Activated T-helper 1 cell treated with anti-CD3 and anti-CD28 coated beads, Interleukin-12 subunit alpha, Interleukin-12 subunit beta, Interleukin-2, Interleukin-4 antibody, amounts not matched to agents 30 ng/mL and 10 ng/mL and 1 ng/mL, durations not matched to agents 14 hours and 24 hours and 36 hours (primary cell): Measurements from ENCODE around the gene SIVA1. TPM values are rescaled to one million over a fixed set of nuclear protein-coding genes. Genes with fewer than 3 reads are reported as not detected.

ENCODE experiments used
- DNase-seq: peaks from one replicate; pipeline ENCODE4 v3.0.0; 2021; ENCODE audit warnings: low spot score
- H3K27ac Mint-ChIP-seq: one replicate; pipeline ENCODE4 v1.8.0; 2021; ENCODE audit warnings: mild to moderate bottlenecking, mixed read lengths
- H3K27me3 Mint-ChIP-seq: one replicate; pipeline ENCODE4 v1.8.0; 2022; ENCODE audit warnings: mild to moderate bottlenecking, moderate library complexity, mixed read lengths; ENCODE audit not compliant: insufficient read depth
- H3K36me3 Mint-ChIP-seq: one replicate; pipeline ENCODE4 v1.8.0; 2021; ENCODE audit warnings: low read depth, mixed read lengths
- H3K4me1 Mint-ChIP-seq: one replicate; pipeline ENCODE4 v1.8.0; 2021; ENCODE audit warnings: low read depth, mixed read lengths
- H3K4me3 Mint-ChIP-seq: one replicate; pipeline ENCODE4 v1.8.0; 2021; ENCODE audit warnings: mild to moderate bottlenecking, moderate library complexity, mixed read lengths
- H3K9me3 Mint-ChIP-seq: one replicate; pipeline ENCODE4 v1.8.0; 2021; ENCODE audit warnings: mixed read lengths
- intact Hi-C: fragments of 100-400 bp; cut with micrococcal nuclease; formaldehyde crosslinking; loops from one replicate; pipeline ENCODE4 v1.15.1; 2024
- total RNA-seq: library from RNA; stranded (reverse); gene quantifications from 2 replicates; pipeline ENCODE4 v1.2.3, GENCODE V29; 2022

The SIVA1 gene
- total RNA-seq, 1 donor from 2014 or later = 111 TPM

DNA sequence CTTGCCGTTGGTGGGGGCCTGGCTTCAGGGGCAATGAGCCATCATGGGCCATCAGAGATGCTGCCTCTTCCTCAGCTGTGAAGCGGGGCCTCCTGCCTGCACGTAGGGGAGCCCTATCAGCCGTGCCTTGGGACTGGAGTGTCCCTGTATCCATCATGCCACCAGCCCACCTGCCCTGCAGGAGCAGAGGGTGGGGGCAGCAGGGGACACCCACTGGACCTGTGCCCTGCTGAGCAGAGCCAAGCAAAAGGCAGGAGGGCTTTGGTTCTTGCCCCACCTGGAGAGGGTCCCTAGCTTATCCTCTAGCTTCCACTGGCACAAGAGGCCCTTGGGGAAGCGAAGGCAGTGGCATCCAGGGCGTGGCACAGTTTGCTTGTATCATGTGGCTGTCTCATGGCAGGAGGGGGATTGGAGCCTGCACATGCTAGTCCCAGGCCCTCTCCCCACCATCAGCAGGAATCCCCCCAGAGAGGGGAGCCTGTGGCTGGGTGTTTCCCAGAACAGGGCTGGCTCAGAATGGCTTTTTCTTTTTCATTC is 18.8 kb upstream of the SIVA1 start:
- Mint-ChIP-seq H3K4me3 (no peak overlapping the region), H3K9me3 (no peaks in the 10 kb centered on the region), H3K36me3 (no peaks in the 10 kb centered on the region), H3K27ac (no peak overlapping the region), H3K4me1 (no peaks in the 10 kb centered on the region), H3K27me3 (no peaks in the 10 kb centered on the region)
- intact Hi-C loops = no loop called here
- DNase-seq = no peak

GRCh38 chr14:104734601-104734990 is 18.4 kb upstream of the SIVA1 start:
- intact Hi-C loops = no loop called here
- H3K4me1 Mint-ChIP-seq = no peaks in the 10 kb centered on the region
- DNase-seq = no peak
- H3K27me3 Mint-ChIP-seq = no peaks in the 10 kb centered on the region
- no peaks in the 10 kb centered on the region for H3K36me3 Mint-ChIP-seq
- no peak overlapping the region for H3K4me3 Mint-ChIP-seq
- H3K9me3 Mint-ChIP-seq = no peaks in the 10 kb centered on the region
- H3K27ac Mint-ChIP-seq = no peak overlapping the region

GRCh38 chr14:104734991-104735779 is 17.8 kb upstream of the SIVA1 start:
- no peak for DNase-seq
- Mint-ChIP-seq H3K27me3 (no peaks in the 10 kb centered on the region), H3K4me3 (no peak overlapping the region), H3K9me3 (no peaks in the 10 kb centered on the region), H3K4me1 (no peaks in the 10 kb centered on the region), H3K36me3 (no peaks in the 10 kb centered on the region), H3K27ac (no peak overlapping the region)
- intact Hi-C loops = no loop called here

GRCh38 chr14:104735830-104736642 is 16.9 kb upstream of the SIVA1 start:
- H3K9me3 Mint-ChIP-seq = no peaks in the 10 kb centered on the region
- no peaks in the 10 kb centered on the region for H3K27me3 Mint-ChIP-seq
- no peaks in the 10 kb centered on the region for H3K36me3 Mint-ChIP-seq
- intact Hi-C loops = no loop called here
- H3K4me1 Mint-ChIP-seq = no peaks in the 10 kb centered on the region
- no peak overlapping the region for H3K4me3 Mint-ChIP-seq
- H3K27ac Mint-ChIP-seq = no peak overlapping the region
- DNase-seq = no peak

DNA sequence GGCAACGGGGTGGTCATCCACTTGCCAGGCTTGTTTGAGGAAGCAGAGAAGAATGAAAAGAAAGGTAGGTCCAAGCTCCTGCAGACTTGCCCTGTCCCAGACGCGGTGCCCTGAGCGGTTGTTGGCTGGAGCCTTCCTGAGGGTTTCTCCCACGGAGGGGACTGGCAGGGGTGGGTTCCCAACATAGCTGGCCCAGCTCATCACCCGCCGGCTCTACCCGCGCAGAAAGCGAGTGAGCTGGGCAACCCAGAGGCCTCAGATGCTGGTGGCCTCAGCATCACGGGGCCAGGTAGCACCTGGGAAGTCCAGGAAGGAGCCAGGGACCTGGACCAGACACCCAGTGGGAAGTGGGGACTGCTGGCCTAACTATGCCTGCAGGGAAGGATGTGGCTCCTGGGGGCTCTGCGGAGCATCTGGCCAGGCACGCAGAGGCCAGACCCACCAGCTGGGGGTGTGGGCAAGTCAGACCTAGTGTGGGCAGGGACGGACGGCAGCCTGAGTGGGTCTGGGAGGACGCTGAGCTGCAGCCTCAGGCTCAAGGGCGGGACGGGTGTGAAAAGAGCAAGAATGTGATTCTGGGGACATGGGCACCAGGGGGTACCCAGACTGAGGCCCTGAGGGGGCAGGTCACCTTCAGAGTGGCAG is 14.4 kb upstream of the SIVA1 start:
- Mint-ChIP-seq H3K4me1 (no peaks in the 10 kb centered on the region), H3K27me3 (no peaks in the 10 kb centered on the region), H3K9me3 (no peaks in the 10 kb centered on the region), H3K36me3 (no peaks in the 10 kb centered on the region), H3K27ac (no peak overlapping the region), H3K4me3 (no peak overlapping the region)
- intact Hi-C loops = no loop called here
- DNase-seq = no peak

- H3K36me3 Mint-ChIP-seq = no peaks in the 10 kb centered on the region
- no peaks in the 10 kb centered on the region for H3K27me3 Mint-ChIP-seq
- no peaks in the 10 kb centered on the region for H3K9me3 Mint-ChIP-seq
- intact Hi-C loops = no loop called here
- no peak overlapping the region for H3K27ac Mint-ChIP-seq
- H3K4me1 Mint-ChIP-seq = no peaks in the 10 kb centered on the region
- no peak overlapping the region for H3K4me3 Mint-ChIP-seq
- no peak for DNase-seq
Measured at GRCh38 chr14:104739026-104739425, 13.9 kb upstream of the SIVA1 start.

DNA sequence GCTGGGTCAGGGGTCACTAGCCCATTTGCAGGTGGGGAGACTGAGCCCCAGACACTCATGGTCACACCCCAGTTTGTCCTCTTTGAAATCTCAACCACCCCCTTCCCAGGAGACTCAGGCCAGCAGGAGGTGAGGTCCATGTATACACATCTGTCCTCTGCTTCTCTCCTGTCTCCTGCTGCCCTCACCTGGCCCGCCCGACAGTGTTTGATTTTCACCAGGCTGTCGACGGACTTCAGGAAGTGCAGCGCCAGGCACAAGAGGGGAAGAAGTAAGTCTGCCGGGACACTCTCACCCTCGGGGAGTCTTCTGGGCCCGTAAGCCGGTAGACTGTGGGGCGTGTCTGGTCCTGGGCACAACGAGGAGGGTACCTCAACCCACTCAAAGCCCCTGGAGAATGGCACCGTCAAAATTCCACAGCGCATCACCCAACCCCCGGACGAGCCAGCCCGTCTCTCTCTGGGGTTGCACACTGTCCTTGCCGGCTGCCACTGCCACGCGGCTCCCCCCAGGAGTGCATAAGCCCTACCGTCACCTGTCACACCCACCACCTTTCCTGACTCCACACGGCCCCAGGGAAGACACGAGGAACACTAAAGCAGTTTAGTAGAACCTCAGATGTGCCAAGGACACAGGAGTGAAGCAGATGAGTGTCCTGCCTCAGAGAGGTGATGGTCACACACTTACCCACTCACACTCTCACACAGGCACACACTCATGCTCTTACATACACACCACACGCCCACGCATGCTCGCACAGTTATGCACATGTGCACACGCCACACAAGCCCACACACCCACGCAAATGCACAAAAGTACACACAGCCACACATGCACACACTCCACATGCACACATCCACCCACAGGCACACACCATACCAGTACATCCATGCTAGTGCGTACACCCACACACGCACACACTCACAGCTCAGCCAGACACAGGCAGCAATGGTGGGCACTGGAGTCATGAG is 13.1 kb upstream of the SIVA1 start:
- Mint-ChIP-seq H3K9me3 (no peaks in the 10 kb centered on the region), H3K27ac (no peak overlapping the region), H3K4me1 (no peaks in the 10 kb centered on the region), H3K36me3 (no peaks in the 10 kb centered on the region), H3K27me3 (no peaks in the 10 kb centered on the region), H3K4me3 (no peak overlapping the region)
- no peak for DNase-seq
- intact Hi-C loops = no loop called here

GRCh38 chr14:104741108-104741802 is 11.7 kb upstream of the SIVA1 start:
- H3K4me3 Mint-ChIP-seq = no peak overlapping the region
- H3K27me3 Mint-ChIP-seq = no peaks in the 10 kb centered on the region
- no peaks in the 10 kb centered on the region for H3K9me3 Mint-ChIP-seq
- intact Hi-C loops = no loop called here
- H3K4me1 Mint-ChIP-seq = no peaks in the 10 kb centered on the region
- no peak for DNase-seq
- no peaks in the 10 kb centered on the region for H3K36me3 Mint-ChIP-seq
- H3K27ac Mint-ChIP-seq = no peak overlapping the region

GRCh38 chr14:104741803-104742251 is 11.1 kb upstream of the SIVA1 start:
- intact Hi-C loops = no loop called here
- H3K4me3 Mint-ChIP-seq = no peak overlapping the region
- no peak overlapping the region for H3K27ac Mint-ChIP-seq
- H3K27me3 Mint-ChIP-seq = no peaks in the 10 kb centered on the region
- no peak for DNase-seq
- no peaks in the 10 kb centered on the region for H3K36me3 Mint-ChIP-seq
- no peaks in the 10 kb centered on the region for H3K4me1 Mint-ChIP-seq
- H3K9me3 Mint-ChIP-seq = no peaks in the 10 kb centered on the region

DNA sequence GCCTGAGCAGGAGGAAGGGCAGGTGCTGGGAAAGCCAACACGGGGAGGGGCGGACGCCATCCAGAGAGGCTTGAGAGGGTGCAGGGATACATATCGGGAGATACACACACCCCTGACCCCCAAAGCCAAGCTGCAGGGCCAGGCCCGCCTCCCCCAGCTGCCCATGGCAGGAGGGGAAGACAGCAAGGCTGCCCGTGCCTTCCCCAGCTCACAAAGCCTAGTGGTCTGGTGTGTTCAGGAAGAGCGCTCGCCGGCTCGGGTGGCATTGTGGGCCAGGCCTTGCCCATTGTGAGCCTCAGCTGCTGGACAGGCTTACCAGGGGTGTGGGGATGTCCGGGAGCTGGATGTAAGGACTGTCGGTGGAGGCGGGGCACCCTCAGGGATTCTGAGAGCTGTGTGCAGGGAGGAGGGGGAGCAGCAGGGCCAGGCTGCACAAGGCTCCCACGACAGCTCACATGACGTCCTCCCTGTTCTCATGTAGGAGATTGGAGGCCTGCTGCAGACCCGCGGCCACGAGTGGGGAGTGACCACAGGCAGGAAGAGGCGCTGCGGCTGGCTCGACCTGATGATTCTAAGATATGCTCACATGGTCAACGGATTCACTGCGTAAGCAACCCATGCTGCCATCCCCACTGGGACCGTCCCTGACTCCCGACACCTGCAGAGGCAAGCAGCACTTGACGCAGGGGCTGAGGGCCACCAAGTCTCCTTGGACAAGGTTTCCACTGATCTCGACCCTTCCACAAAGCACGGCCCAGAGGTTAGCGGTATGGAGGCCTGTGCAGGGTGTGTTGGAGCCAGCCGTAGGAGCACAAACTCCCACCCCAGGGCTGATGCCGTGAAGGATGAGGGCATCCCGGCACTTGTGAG is 10.1 kb upstream of the SIVA1 start:
- intact Hi-C loops = no loop called here

More for the DNA sequence above, 10.1 kb upstream of the SIVA1 start:
- Mint-ChIP-seq H3K27me3 (no peaks in the 10 kb centered on the region), H3K36me3 (no peaks in the 10 kb centered on the region), H3K4me1 (no peaks in the 10 kb centered on the region), H3K27ac (no peak overlapping the region), H3K9me3 (no peaks in the 10 kb centered on the region), H3K4me3 (no peak overlapping the region)
- DNase-seq = no peak
